GM18519 (cell line): Measurements from ENCODE around the gene PLAA.
"Not testable (repeated sequence)": the region's sequence is repeated elsewhere in the genome, so short reads cannot be mapped to it uniquely, and the experiment has no call there.

Experiments
- ATAC-seq: cut with Tn5 transposase; IDR thresholded peaks from one replicate; pipeline ENCODE4 v1.9.1; 2021; ENCODE audit warnings: mild to moderate bottlenecking, moderate library complexity; ENCODE audit not compliant: unreplicated experiment, low FRiP score

PLAA gene

DNA sequence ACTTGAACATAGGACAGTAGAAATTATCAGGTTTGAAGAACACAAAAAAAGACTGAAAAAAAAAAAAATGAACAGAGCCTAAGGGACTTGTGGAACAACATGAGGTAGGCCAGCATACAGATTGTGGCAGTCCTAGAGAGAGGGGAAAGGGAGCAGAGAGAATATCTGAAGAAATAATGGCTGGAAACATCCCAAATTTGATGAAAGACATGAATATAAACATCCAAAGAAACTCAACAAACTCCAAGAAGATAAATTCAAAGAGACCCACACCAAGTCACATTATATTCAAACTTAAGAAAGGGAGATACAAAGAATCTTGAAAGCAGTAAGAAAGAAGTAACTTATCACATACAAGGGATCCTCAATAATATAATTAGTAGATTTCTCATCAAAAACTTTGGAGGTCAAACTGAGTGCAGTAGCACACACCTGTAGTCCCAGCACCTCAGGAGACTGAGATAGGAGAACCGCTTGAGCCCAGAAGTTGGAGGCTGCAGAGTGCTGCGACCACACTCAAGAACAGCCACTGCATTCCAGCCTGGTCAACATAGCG lies 9.1 kb downstream of the PLAA start:
- no peak for ATAC-seq

DNA sequence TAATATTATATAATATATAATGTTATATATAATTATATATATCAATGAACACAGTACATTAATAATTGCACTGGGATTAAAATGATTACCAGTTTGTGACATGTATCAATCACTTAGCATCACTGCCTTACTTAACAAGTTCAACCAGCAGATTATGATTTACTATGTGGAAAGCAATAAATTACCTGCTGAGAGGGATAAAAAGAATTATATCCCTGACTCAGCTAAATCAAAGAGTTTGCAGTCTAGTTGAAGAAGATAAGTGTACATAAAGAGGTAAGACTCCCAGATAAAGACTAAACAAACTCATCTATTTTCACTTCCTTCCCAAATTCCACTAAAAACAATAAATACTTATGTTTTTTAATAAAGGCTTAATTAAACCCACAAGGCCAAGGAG lies 11.2 kb downstream of the PLAA start:
- ATAC-seq = no peak

DNA sequence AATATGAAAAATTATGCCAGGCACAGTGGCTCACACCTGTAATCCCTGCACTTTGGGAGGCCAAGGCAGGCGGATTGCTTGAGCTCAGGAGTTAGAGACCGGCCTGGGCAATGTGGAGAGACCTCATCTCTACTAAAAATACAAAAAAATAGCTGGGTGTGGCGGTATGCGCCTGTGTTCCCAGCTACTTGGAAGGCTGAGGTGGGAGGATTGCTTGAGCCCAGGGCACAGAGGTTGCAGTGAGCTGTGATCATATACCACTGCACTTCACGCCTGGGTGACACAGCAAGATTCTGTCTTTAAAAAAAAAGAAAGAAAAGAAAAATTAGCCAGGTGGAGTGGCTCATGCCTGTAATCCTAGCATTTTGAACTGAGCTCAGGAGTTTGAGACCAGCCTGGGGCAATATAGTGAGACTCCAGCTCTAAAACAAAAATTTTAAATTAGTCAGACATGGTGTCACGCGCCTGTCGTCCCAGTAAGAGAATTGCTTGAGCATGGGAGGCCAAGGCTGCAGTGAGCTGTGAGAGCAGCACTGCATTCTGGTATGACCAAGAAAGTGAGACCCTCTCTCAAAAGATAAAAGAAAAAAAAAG lies 18.0 kb downstream of the PLAA start:
- no peak for ATAC-seq

- ATAC-seq = no peak
Observed at GRCh38 chr9:26925609-26926008, 21.4 kb downstream of the PLAA start.

DNA sequence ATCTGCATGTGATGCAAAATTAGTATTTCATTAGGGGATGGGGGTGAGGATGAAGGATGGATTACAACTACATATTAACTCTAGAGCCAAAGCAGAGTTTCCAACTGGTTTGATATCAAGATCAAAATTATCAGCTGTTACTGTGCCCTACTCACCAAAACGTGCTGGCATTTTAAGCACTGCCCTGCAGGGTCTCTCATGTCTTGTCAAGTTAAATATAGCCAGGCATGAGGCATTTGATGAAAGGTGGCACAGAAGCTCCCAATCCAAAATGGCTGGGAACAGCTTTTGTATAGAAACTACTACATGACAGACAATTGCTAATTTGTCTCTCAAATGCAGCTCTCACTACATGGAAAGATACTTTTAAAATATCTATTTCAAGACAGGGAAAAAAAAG lies 27.3 kb downstream of the PLAA start:
- ATAC-seq = no peak

DNA sequence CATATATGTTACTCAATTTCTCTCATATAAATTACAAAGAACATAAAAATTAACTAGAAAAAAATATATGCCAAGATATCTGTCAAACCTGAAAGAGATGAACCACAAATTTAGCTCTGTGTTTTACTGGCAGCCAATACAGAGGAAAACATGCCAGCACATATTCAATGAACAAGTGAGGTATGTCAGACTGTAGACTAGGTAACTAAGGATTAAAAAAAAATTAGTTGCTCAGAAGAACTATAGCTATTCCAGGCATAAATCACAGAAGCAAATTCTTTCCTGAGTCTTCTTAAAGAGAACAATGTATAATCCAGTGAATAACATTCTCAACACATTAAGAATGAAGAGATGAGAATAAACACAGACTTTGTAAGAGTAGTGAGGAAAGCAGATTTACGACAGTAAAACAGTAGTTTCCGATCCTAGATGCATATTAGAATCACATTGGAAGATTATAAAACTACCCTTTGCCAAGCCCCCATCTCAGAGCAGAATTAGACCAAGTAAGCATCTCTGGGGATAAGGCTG lies 33.8 kb downstream of the PLAA start:
- ATAC-seq = no peak

DNA sequence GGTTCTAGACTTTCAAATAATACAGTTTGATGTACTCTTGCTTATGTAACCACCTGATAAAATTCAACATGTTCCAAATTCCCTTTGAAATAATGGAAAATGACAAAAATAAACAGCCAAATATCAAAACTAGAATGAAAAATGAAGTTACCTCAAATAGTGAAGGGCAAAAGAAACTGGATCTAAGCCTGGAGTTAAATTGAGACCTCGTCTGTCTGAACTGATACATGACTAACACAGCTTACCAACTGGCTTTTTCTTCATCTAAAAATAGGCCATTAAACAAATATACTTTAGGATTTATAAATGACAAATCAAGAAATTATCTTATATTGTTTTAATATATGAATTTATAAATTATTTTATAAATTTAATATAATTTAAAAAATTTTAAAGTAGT lies 42.4 kb downstream of the PLAA start:
- ATAC-seq = no peak

DNA sequence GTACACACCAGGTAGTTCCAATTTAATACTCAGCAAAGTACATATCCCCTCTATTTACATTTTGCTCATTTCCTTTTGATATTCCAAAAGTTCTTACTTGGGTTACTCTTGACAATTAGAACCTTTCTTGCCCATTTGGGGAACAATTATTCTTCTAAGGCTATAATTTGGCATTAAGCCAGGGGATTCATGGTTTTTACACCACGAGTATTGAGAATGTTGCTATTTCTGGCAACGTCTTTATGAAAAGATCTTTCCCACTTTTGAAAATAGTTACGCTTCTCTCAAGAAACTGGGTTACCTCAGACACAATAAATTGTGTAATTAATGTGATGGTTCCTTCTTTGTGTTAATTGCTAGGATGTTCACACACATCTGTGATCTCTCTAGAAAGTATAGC lies 43.0 kb downstream of the PLAA start:
- no peak for ATAC-seq

DNA sequence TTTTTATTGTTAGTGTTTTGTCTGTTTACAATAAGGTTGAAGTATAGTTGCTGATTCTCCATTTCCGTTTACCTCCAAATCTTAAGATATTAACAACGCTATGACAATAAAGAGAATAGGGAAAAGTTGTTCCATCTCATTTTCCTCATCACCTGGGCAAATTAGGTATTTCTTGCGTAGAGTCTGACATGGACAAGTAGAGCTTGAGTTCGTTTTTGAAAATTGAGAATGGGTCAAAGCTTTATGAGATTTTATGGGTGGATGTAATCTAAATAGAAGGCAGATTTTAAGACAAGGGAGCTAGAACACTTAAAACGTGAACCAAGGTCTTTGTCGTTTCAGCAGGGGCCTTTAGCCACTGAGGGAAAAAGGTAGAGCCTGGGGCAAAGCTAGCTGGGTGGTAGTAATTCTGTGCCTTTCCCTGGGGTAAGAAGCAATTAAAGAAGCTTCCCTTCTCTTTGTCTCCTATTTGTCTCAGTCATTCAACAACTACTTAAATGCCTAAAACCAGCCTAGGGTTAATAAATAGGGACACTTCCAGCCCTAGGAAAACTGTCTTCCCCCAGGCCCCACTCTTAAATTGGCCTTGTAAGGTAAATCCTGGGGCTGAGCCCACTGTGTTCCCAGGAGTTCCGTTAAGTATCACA lies 53.9 kb downstream of the PLAA start:
- ATAC-seq = no peak

GRCh38 chr9:26892251-26893029 lies 54.6 kb downstream of the PLAA start, which contains the start of gene CAAP1:
TSS of gene CAAP1 (minus strand) at chr9:26892802. CDS start at chr9:26892715, 87 bp downstream.
- peak; percentile 88 for ATAC-seq

DNA sequence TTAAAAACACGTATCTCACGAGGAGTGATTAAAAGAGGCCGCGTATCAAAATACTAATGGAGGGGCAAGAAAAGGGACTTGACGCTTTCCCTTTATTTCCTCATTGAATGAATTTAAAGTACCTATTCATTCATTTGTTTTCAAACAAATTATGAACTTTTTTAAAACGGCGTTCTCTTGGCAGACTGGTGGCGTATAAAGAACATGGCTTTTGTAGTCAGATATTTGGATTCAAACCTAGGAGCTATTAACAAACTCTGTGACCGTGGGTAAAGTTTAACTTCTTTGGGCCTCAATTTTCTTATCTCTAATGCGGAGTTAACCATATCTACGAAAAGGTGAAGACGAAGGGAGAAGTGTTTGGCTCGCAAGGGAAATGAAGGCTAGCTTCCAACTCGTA lies 55.3 kb downstream of the PLAA start:
- no peak for ATAC-seq

- ATAC-seq = no peak
Observed at GRCh38 chr9:26888271-26888670, 58.8 kb downstream of the PLAA start.

- ATAC-seq = no peak
Observed at GRCh38 chr9:26882154-26882553, 64.9 kb downstream of the PLAA start.

GRCh38 chr9:26880262-26880661 lies 66.8 kb downstream of the PLAA start:
- no peak for ATAC-seq

GRCh38 chr9:26875155-26875554 lies 71.9 kb downstream of the PLAA start:
- ATAC-seq = not testable (repeated sequence)

DNA sequence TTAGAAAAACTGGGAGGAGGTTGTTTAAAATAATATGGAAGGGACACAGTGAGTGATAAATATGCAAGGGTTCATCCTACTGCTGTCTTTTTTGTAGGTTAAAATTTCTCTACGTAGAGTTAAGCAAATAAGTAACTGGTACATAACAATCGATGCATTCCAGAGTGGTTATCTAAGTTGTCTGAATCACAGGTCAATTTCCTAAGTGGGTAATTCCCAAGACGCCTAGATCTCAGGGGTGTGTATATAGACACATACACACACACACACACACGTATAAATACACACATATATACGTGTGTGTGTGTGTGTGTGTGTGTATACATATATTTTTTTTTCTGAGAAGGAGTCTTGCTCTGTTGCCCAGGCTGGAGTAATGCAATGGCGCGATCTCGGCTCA lies 76.8 kb downstream of the PLAA start:
- ATAC-seq = no peak

DNA sequence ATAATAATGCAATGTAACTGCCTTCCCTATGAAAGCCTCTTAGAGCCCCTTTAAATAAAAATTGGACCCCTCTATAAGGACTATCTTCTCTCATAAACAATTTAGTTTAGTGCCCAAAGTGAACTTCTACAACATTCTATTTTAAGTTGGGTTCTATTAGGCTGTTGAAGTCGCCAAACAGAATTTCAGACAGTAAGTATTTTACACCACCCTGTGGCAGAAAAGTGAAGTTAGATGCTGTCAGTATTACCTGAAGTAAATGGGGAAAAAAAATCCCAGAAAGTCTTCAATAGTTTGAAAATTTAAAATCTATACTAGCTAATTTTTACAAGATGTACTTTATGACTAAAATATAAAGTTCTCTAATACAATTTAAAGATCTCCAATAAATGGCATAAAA lies 84.0 kb downstream of the PLAA start:
- ATAC-seq = no peak

DNA sequence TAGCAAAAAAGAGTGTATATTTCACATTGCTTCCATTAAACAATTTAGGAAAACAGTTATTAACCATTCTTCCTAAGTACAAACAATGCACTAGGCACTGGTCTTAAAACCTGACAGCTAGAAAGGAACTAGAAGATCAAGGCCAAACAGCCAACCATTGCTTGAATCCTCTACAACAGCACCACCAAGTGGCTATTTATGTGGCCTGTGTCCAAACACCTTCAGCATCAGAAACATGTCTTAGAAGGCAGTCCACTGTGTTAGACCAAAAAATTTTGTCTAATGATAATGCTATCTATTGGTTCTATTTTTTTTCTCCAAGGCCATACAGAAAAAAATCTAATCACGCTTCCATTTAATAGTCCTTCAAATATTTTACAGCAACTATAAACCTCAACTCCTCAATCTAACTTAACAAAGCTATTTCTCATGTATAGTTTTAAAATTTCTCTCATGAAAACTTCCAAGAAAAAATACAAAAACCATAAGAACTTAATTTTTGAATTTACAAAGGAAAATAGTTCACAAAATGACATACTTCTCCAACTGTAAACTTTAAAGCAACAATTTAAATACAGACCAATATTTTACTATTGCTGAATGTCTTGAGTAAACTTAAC lies 90.5 kb downstream of the PLAA start:
- ATAC-seq = peak; percentile 77
